ENCODE measurements around the gene MACROD1.
"Not testable (repeated sequence)": the region's sequence is repeated elsewhere in the genome, so short reads cannot be mapped to it uniquely, and the experiment has no call there.

MACROD1 gene

GRCh38 chr11:63986932-63987513, 178.9 kb downstream of the MACROD1 start:
- no peak for DNase-seq

GRCh38 chr11:63986156-63986931, 179.6 kb downstream of the MACROD1 start, which contains the start of gene OTUB1:
Gene OTUB1 (plus strand): TSS chr11:63986438. CDS start chr11:63986457, 19 bp downstream.
- DNase-seq: peak; percentile 24

GRCh38 chr11:63985812-63986155, 180.1 kb downstream of the MACROD1 start:
- DNase-seq: no peak

- no peak for DNase-seq
Measured at GRCh38 chr11:63979426-63979825, 186.5 kb downstream of the MACROD1 start.

- DNase-seq: no peak
Measured at GRCh38 chr11:63978551-63979239, 187.2 kb downstream of the MACROD1 start.

- peak; percentile 94 for DNase-seq
Measured at GRCh38 chr11:63974259-63975143, 191.4 kb downstream of the MACROD1 start, which contains the start of gene COX8A. Gene COX8A (plus strand): TSS chr11:63974620. CDS start chr11:63974681, 61 bp downstream.

GRCh38 chr11:63973912-63974258, 192.0 kb downstream of the MACROD1 start:
- not testable (repeated sequence) for DNase-seq

GRCh38 chr11:63970902-63971301, 195.0 kb downstream of the MACROD1 start:
- no peak for DNase-seq

- DNase-seq: no peak
Measured at GRCh38 chr11:63969461-63969860, 196.5 kb downstream of the MACROD1 start.

- DNase-seq: no peak
Measured at GRCh38 chr11:63966444-63966843, 199.5 kb downstream of the MACROD1 start.

GRCh38 chr11:63963895-63964294, 202.0 kb downstream of the MACROD1 start:
- DNase-seq: not testable (repeated sequence)

GRCh38 chr11:63961608-63962412, 204.1 kb downstream of the MACROD1 start:
- no peak for DNase-seq

- DNase-seq: no peak
Measured at GRCh38 chr11:63958008-63958407, 207.9 kb downstream of the MACROD1 start.

GRCh38 chr11:63952570-63952969, 213.3 kb downstream of the MACROD1 start:
- no peak for DNase-seq

GRCh38 chr11:63951779-63952536, 214.0 kb downstream of the MACROD1 start:
- DNase-seq: no peak
